DMS153 treated with DMSO at 0.1 percent for 48 hours (cell line): ENCODE measurements around the gene PTPRN2.
A peak's percentile ranks its signal among the peaks of the same experiment; 100 is the strongest.
"Not testable (repeated sequence)": the region's sequence is repeated elsewhere in the genome, so short reads cannot be mapped to it uniquely, and the experiment has no call there.

Experiments used
- DNase-seq: peaks from one replicate; lab custom pipeline; 2025; ENCODE audit not compliant: unreplicated experiment; lab: John Stamatoyannopoulos, UW

PTPRN2 gene

GRCh38 chr7:157499121-157499834, 1088.3 kb downstream of the PTPRN2 start:
- no peak for DNase-seq

DNA sequence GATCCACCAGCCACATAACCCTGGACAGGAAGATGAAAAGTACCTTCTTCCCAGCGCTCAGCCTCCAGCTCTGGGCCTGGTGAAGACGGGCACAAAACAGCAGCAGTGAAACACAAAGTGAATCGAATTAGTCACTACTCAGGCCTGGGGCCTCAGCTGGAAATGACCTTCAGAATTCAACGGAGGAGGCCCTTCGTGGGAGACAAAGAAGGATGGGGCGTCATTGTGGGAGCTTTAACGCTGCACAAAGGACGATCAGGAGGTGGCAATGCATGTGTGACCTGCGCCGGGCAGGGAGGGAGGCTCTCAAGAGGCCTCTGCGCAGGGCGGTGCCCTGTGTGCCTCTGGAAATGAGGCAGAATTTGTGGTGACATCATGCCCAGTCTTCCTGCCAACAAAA, 1089.0 kb downstream of the PTPRN2 start:
- peak; percentile 11 for DNase-seq

DNA sequence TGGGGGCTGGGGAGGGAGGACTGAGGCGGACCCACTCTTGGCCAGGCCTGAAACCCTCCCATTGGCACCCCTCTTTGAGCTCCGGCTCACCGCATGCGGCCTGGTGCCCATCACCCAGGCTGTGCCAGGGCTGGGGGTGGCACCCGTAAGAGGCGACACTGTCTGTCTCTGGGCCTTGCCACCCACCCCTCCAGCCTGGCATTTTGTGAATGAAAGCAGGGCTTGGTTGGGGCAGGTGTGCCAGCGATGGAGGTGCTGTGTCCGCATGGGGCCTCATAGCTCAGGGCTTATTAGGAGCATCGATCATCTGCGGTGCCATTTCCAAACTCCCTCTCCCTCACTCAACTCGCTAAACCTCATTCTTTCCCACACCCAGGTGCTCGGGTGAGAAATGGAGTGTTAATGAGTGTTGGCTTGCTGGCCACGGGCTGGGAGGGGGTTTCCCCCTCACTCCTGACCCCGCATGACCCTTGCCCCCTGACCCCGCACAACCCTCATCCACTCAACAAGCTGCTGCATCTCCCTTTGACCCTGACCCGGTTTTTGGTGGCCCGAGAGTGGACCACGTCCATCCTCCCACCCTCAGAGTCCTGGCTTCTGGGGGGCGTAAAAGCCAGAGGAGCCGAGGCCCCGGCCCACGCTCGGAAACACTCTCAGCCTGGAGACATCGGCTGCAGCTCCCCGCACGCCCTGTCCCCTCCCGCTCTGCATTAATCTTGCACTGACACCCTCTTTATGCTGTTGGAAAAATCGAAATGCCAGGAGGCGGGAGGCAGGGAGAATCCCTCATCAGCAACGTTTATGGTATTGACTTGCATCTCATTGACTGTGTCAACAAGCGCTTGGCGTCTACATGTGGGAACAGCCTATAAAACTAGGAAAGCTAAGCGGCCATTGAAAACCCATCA, 1089.6 kb downstream of the PTPRN2 start:
- peak; percentile 11 for DNase-seq

DNA sequence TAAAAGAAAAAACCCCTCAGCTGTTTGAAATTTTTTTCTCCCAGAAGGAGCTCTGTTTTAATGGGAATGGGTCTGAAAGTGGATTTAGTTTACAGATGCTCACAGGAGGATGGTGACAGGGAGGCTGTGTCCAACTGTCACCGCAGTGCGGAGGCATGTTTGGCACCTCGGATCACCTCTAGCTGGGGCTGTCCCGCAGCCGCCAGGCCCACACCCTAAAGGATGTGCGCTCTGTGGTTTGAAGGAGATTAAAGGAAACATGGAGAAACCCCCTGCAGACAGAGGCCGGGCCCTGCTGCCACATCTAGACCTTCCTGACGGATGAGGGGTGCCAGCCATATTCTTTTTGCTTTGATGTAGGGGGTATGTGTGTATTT, 1090.3 kb downstream of the PTPRN2 start:
- DNase-seq, result no peak

DNA sequence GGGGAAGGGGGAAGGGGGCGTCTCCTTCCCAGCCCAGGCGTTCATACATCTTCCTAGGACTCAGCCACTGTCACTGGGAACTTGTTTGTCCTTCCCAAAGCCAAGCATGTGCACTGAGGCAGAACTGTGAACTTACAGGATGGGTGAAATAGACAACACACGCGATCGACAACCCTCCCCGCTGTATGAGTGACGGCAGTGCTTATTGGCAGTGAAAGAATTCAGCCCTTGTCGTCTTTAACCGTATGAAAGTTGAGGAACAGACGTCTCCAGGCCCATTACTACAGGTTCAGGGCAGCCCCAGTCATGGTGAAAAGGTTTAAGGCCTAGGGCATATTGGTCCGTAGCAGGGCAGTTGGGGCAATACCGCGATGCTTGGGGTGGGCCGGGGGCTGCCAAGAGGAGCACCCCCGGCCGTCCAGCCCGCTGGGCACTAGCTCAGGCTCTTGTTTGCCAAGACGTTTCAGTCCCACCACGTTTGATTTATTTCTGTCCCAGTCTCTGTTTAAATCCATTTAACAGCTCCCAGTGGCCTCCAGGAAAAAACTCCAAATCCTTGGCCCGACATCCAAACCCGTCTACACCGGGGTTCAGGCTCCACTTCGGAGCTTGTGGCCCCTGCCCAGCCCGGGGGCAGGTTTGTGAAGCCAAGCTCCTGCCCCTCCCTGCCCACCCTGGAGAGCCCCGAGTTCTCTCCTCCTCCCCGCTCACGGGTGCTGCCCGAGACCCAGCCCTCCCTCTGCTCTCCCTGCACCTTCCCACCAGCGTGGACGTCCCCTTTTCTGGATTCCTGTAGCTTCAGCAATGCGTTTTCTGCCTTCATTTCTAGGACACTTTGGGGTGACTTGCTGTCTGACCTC, 1091.0 kb downstream of the PTPRN2 start:
- no peak for DNase-seq

- no peak for DNase-seq
Measured at GRCh38 chr7:157495594-157495993, 1092.0 kb downstream of the PTPRN2 start.

GRCh38 chr7:157495177-157495553, 1092.5 kb downstream of the PTPRN2 start:
- no peak for DNase-seq

- DNase-seq, result no peak
Measured at GRCh38 chr7:157494506-157495176, 1093.0 kb downstream of the PTPRN2 start.

GRCh38 chr7:157493776-157494175, 1093.8 kb downstream of the PTPRN2 start:
- DNase-seq, result no peak

DNA sequence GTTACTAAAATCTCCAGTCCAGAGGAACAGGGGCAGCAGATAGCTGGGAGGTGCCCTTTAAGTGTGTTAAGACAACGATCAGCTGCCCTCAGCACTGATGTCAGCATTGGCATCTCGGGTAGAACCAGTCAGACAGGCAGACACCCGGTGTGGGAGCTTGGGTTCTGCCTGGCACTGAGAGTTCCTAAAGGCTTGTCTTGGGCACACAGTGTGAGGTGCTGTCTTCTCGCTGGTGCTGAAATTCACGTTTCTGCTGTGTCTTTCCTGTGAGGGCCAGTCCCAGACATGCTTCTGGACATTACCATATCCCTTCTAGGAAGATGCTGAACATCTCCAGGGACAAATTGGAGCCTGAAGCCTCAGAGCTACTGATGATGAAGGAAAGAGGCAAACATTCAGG, 1094.6 kb downstream of the PTPRN2 start:
- DNase-seq, result no peak

DNA sequence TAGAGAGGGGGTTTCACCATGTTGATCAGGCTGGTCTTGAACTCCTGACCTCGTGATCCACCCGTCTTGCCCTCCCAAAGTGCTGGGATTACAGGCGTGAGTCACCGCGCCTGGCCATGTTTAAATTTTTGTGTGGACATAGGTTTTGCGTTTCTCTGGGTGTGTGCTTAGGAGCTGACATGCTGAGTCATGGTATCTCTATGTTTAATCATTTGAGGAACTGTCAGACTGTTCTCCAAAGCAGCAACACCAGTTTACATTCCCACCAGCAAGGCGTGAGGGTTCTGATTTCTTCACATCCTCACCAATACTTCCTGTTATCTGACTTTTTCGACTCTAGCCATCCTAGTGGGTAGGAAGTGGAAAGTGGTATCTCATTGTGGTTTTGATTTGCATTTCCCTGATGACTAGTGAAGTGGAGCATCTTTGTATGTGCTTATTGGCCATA, 1097.1 kb downstream of the PTPRN2 start:
- DNase-seq, result no peak

DNA sequence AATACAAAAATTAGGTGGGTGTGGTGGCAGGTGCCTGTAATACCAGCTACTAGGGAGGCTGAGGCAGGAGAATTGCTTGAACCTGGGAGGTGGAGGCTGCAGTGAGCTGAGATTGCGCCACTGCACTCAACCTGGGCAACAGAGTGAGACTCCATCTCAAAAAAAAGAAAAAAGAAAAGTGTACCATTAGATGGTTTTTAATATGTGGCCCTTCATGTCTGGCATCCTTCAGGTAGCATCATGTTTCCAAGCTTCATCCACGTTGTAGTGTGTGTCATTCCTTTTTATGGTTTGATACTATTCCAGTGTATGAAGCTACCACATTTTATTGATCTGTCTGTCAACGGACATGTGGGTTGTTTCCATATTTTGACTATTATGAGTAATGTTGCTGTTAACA, 1097.8 kb downstream of the PTPRN2 start:
- not testable (repeated sequence) for DNase-seq
